ENCODE data around the gene SLC25A39. TPM values are rescaled to one million over a fixed set of nuclear protein-coding genes. Genes with fewer than 3 reads are reported as not detected.
"Not testable (repeated sequence)": the region's sequence is repeated elsewhere in the genome, so short reads cannot be mapped to it uniquely, and the experiment has no call there.

Gene SLC25A39
- total RNA-seq, 1 experiment from 2014 or later: 249 TPM

DNA sequence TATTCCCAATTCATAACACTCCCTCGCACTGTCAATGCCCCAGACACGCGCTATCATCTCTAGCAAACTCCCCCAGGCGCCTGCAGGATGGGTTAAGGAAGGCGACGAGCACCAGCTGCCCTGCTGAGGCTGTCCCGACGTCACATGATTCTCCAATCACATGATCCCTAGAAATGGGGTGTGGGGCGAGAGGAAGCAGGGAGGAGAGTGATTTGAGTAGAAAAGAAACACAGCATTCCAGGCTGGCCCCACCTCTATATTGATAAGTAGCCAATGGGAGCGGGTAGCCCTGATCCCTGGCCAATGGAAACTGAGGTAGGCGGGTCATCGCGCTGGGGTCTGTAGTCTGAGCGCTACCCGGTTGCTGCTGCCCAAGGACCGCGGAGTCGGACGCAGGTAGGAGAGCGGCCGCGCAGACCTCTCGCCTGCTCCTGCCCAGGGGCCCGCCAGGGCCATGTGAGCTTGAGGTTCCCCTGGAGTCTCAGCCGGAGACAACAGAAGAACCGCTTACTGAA is 20.4 kb upstream of the SLC25A39 start, which contains the start of gene GRN:
TSS of gene GRN (plus strand) at position 364 of the 515 bp plus-strand sequence. CDS start 3,863 bp downstream, outside the sequence.
- DNase-seq (ENCODE audit: low read depth): peak; percentile 99
- in situ Hi-C loops (cut with HindIII; ENCODE audit: low pct_unique_long_range_greater_than_20kb, low sequenced_read_pairs): no loop called here

DNA sequence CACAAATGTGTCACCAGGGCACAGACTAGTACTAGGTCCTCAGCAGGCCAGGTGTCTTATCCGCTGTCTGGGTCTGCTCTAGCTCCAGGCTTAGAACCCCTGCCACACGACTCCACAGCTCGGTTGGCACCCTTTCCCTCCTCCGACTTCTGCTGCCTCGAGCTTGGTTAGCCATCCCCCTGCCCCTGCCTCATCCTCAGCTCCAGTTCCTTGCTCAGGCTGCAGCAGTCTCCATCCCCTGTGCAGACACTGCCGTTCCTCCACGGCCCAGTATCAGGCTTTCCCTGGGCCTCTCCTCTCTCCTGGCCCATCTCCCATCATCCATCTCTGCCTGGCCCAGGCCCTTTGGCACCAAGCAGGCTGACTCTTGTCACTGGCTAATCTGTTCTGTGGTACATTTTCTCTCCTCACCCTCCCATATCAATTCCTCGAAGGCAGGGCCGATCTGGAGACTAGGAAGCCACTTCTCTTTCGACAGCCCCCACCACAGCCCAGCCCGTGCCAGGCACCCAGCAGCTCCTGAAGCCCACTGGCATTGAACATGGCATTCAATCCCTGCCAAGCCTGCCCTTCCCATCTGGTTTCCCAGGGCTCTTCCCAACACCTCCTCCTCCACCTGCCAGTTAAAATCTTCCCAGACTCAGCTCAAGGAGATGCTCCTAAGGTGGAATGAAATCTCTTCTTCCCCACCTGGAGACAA is 19.0 kb upstream of the SLC25A39 start:
- DNase-seq (ENCODE audit: low read depth): no peak
- in situ Hi-C loops (cut with HindIII; ENCODE audit: low pct_unique_long_range_greater_than_20kb, low sequenced_read_pairs): no loop called here

DNA sequence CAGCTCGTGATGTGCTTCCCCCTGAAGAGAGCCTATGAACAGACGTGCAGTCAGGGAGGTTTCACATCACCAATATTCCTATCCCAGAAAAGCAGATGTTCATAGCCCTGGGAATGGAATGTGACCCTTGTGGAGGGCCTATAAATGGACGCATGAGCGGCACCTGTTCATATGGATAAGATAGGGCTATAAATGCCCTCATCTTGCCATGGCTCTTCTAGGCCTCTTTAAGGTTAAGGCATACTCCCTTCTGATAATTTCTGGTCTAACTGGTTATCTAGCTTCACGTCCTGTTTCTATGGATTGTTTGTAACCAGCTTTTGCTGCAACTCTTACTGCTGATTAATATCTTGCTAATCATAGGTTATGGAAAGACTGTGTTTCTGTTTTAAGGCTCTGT is 15.9 kb upstream of the SLC25A39 start:
- in situ Hi-C loops (cut with HindIII; ENCODE audit: low pct_unique_long_range_greater_than_20kb, low sequenced_read_pairs); DNase-seq (ENCODE audit: low read depth): not testable (repeated sequence)

DNA sequence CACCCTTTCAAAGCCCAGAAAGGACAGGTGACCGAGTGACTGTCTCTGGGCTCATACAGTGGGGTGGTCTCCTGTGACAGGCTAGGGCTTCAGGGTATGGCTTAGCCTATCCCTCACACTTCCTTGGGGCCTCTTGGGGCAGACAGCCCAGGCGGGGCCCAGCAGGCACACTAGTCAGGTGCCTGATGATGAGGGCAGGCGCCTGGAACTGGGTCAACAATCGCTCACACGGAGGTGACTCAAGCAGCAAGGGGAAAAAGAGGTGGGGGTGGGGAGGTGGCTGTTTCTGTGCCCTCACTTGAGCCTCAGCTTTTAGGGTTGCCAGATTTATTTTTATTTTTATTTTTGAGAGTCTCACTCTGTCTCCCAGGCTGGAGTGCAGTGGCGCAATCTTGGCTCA is 14.1 kb upstream of the SLC25A39 start:
- peak; percentile 71 for DNase-seq (ENCODE audit: low read depth)
- in situ Hi-C loops (cut with HindIII; ENCODE audit: low pct_unique_long_range_greater_than_20kb, low sequenced_read_pairs): no loop called here

DNA sequence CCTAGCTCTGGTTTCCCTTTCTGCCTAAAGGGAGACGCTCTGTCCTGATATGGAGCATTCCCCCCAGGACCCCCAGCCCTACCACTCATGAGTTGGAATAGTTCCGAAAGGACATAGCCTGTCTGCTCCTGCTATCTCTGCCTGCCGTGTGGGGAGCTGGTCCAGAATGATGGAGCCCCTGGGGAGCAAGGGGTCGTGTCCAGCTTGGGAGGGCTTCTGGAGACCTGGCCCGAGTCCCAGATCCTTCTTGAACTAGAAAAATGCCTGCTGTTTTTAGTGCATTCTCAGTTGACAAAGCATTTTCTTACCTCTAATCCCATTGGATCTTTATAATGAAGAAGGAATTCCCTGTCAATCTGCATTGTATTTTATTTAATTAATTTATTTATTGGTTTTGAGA is 11.3 kb upstream of the SLC25A39 start:
- in situ Hi-C loops (cut with HindIII; ENCODE audit: low pct_unique_long_range_greater_than_20kb, low sequenced_read_pairs): no loop called here

DNA sequence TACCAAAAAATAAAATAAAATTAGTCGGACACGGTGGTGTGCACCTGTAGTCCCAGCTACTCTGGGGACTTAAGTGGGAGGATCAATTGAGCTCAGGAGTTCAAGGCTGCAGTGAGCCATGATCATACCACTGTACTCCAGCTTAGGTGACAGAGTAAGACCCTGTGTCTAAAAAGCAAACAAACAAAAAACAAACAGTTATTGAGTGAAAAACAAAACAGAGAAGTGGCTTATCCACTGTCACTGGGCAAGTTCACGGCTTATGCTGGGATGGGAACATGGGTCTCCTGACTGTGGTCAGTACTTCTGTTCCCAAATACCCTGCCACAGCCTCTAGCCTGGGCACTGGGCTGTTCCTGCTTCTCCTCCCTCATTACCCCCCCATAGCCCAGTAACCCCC is 10.9 kb upstream of the SLC25A39 start:
- no peak for DNase-seq (ENCODE audit: low read depth)
- in situ Hi-C loops (cut with HindIII; ENCODE audit: low pct_unique_long_range_greater_than_20kb, low sequenced_read_pairs): no loop called here

More for the DNA sequence above, 11.3 kb upstream of the SLC25A39 start:
- no peak for DNase-seq (ENCODE audit: low read depth)

DNA sequence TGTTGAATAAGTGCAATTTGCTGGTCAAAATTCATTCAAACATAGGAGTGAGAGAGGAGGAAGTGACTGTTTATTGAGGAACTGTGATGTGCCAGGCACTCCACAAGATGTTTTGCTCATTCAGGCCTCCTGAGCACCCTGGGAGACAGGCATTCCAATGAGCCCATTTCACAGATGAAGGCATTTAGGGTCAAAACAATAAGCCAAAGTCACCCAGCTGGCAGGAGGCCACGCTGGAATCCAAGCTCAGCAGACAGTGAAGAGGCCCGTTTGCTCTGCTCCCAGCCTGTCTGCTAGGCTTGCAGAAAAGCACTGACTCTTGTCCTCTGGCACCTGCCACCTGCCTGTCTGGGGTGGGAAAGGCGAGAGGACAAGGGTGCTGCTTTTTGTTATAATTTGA is 10.1 kb upstream of the SLC25A39 start:
- DNase-seq (ENCODE audit: low read depth): peak; percentile 22
- in situ Hi-C loops (cut with HindIII; ENCODE audit: low pct_unique_long_range_greater_than_20kb, low sequenced_read_pairs): no loop called here

DNA sequence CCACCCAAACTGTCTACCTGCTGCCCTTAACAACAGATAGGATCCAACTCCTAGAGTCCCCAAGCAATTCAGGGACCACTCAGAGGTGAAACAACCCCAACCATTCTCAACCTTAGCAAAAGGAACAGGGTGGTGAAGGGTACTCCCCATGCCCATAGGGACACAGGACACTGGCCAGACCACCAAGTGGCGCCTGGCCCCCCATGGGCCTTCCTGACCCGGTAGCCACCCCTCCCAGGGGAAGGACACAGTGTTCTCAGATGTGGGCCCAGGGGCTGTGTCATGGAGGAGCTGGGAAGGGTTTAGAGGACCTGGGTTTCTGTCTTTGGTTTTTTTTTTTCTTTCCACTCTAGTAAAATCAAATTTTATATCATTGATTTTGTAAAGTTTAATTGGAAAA is 9.7 kb upstream of the SLC25A39 start:
- in situ Hi-C loops (cut with HindIII; ENCODE audit: low pct_unique_long_range_greater_than_20kb, low sequenced_read_pairs): no loop called here
- DNase-seq (ENCODE audit: low read depth): no peak

DNA sequence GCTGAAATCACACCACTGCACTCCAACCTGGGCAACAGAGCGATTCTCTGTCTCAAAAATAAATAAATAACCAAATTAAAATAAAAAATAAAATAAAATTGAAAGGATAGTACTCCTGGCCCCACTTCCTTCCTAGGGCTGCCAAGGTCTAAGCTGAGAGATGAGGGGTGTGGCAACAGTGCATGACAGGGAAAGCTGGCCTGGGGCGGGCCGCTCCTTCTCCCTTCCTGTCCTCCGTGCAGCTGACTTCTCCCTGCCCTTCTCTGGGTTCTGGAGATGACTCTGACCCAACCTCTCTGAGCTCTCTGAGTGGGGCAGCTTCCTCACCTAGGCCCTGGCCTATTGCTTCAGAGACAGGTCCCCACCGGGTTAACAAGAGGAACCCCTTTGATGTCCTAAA is 8.7 kb upstream of the SLC25A39 start:
- in situ Hi-C loops (cut with HindIII; ENCODE audit: low pct_unique_long_range_greater_than_20kb, low sequenced_read_pairs): no loop called here
- DNase-seq (ENCODE audit: low read depth): no peak

DNA sequence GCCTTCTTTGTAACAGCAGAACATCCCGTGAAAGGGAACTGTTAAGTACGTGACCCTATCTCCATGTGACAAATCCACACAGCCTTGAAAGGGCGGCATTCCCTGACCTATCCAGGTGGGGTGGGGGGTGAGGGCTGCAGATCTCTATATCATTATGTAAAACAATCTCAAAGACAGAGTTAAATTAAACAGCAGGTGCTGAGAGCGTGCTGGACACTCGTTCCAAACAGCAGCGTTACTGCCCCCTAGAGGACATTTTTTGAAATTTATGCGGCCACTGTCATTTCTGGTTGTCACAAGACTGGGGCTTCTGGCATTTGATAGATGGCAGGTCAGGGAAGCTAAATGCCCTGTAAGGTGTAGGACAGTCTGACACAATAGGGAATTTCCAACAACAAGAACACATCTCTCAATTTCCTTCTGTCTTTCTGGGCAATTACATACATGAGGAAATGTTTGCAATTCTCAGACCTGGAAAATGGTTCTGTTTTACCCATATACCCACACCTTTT is 6.7 kb upstream of the SLC25A39 start:
- DNase-seq (ENCODE audit: low read depth): peak; percentile 88
- in situ Hi-C loops (cut with HindIII; ENCODE audit: low pct_unique_long_range_greater_than_20kb, low sequenced_read_pairs): no loop called here

DNA sequence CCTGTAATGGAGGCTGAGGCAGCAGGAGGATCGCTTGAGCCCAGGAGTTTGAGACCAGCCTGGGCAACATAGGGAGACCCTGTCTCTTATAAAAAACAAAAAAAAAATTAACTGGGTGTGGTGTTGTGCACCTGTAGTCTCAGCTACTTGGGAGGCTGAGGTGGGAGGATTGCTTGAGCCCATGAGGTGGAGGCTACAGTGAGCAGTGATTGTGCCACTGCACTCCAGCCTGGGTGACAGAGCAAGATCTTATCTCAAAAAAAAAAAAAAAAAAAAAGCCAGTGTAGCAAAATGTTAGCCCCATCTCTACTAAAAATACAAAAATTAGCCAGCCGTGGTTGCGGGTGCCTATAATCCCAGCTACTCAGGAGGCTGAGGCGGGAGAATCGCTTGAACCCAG is 5.6 kb upstream of the SLC25A39 start:
- in situ Hi-C loops (cut with HindIII; ENCODE audit: low pct_unique_long_range_greater_than_20kb, low sequenced_read_pairs); DNase-seq (ENCODE audit: low read depth): not testable (repeated sequence)

DNA sequence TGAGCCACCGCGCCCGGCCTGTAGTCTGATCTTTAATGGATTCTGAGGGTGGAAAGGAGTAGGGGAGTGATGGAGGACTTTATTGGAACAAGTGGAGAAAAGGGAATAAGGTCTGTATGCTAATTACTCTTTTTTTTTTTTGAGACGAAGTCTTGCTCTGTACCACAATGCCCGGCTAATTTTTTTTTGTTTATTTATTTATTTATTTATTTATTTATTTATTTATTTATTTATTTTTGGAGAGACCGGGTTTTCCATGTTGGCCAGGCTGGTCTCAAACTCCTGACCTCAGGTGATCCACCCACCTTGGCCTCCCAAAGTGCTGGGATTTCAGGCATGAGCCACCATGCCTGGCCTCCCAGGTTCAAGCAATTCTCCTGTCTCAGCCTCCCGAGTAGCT is 4.9 kb upstream of the SLC25A39 start:
- DNase-seq (ENCODE audit: low read depth); in situ Hi-C loops (cut with HindIII; ENCODE audit: low pct_unique_long_range_greater_than_20kb, low sequenced_read_pairs): not testable (repeated sequence)

DNA sequence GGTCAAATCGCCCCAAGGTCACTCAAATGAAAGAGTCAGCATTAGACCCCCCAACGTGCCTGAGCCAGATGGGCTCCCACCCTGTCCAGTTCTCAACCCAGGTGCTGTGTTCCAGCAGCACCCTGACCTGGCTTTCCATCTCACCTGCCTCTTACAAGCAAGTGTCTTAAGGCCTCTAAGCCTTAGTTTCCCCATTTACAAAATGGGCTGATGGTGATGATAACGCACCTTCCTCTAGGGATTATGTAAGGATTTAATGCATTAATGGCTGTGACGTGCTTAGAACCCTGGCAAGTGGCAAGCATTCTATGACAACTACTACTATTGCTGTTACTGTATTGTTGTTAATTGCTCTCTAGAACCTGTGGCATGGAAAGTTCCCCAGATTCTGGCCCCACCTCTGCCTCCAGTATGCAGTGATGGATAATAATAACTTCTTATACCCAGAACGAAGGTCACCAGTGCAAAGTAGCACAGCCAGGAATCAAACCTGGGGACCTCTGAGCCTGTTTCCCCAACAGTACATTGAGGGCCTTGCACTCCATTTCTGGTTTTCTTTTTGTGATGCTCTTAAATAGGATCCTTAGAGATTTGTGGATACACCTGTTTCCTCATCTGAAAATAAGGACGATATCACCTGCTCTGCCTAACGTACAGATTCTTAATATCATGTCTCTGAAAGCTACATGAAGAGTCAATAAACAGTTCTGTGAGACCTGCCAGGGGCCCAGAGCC is 3.3 kb upstream of the SLC25A39 start:
- in situ Hi-C loops (cut with HindIII; ENCODE audit: low pct_unique_long_range_greater_than_20kb, low sequenced_read_pairs): no loop called here
- no peak for DNase-seq (ENCODE audit: low read depth)

DNA sequence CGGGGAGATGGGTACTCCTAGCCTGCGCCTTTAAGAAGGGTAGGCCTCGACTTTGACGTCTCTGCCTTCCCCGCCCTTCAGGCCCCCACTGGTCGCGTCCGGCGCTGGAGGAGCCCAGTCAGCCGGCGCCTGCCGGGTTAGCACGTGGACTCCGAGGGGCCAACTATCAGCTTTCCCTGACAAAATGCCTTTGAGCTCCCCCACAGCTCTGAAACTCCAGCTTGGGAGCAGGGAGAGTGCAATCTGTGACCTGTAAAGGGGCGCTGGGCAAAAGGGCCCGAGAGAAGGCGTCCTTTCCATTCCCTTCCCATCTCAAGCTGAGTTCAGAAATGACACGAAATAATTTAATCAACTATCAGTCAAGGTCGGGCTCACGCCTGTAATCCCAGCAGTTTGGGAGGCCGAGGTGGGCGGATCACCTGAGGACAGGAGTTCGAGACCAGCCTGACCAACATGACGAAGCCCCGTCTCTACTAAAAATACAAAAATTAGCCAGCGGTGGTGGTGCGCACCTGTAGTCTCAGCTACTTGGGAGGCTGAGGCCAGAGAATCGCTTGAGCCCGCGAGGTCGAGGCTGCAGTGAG is 2.3 kb upstream of the SLC25A39 start:
- in situ Hi-C loops (cut with HindIII; ENCODE audit: low pct_unique_long_range_greater_than_20kb, low sequenced_read_pairs): no loop called here
- DNase-seq (ENCODE audit: low read depth): peak; percentile 94

DNA sequence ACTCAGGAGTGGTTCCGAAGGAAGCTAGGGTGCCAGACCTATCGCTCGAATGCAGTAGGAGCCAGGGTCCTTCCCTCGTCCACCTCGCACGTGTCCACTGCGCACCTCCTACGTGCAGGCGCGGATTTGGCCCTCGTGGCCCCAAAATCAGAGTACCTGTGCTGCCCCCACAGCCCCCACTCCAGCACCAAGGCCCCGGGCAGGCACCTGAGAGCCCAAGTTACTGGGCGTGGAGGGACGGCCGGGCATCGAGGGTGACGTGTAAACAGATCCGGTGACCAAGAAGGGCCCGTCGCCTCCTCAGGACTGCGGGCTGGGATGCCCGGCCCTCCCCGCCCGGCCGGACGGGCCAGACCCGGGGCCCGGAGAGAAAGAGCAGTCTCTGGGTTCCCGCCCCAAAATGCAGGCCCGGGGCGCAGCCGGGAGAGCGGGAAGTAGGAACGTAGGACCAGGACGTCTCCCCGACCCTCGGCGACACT is 492 bp downstream of the SLC25A39 start:
- in situ Hi-C loops (cut with HindIII; ENCODE audit: low pct_unique_long_range_greater_than_20kb, low sequenced_read_pairs): no loop called here
- no peak for DNase-seq (ENCODE audit: low read depth)

DNA sequence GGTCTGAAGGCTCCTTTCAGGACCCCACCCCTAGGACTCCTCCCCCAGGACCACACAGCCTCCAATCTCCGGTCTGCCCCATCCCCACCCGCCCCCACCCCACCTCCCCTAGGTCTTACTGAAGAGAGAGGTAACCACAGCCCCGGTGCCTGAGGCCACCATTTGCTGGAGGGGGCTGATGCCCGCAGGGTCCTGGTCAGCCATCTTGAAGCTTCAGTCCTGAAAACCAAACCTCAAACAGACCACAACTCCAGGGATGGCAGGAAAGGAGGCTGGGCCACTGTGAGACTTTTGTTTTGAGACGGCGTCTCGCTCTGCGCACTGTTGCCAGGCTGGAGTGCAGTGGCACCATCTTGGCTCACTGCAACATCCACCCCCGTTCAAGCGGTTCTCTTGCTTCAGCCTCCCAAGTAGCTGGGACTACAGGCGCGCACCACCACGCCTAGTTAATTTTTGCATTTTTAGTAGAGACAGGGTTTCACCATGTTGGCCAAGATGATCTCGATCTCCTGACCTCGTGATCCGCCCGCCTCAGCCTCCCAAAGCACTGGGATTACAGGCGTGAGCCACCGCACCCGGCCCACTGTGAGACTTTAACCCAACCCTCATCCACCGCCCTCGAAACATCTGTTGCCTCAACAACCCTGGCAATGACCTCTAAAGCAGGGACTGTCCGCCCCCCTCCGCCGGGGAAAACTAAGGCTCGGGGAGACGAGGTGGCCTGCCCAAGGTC is 1.1 kb downstream of the SLC25A39 start:
- in situ Hi-C loops (cut with HindIII; ENCODE audit: low pct_unique_long_range_greater_than_20kb, low sequenced_read_pairs): no loop called here
- DNase-seq (ENCODE audit: low read depth): no peak

DNA sequence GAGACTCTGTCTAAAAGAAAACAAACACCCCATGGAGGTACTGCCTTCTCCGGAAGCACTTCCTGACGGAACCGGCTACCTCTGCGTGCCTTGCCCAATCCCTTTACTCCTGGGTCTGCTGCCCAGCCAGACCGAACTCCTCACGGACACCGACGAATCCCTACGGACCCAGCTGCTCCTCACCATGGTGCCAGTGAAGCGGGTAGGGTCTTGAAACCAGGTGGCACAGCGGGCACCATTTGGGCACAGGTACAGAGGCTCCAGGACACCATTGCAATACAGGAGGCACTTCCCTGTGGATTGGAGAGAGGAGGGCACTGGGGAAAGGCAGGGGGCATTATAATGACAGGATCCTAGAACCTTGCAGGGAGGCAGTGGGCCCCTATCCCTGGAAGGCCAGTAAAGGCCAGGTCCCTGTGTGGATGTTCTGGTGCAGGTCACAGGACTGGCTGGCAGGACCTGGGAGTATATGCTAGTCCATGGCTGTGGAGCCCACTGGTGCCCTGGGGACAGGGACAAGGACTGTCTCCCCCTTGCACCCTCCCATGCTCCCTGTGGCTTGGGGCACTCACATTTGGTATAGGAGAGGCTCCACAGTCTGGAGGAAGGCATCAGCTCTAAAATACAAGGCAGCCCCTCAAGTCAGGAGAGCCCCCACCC is 2.3 kb downstream of the SLC25A39 start:
- in situ Hi-C loops (cut with HindIII; ENCODE audit: low pct_unique_long_range_greater_than_20kb, low sequenced_read_pairs): no loop called here

More for the DNA sequence above, 2.3 kb downstream of the SLC25A39 start:
- no peak for DNase-seq (ENCODE audit: low read depth)

Measured in Caki2 (cell line).